Measurements from ENCODE around the gene PCYT2. TPM values are rescaled to one million over a fixed set of nuclear protein-coding genes. Genes with fewer than 3 reads are reported as not detected.
"Not testable (repeated sequence)": the region's sequence is repeated elsewhere in the genome, so short reads cannot be mapped to it uniquely, and the experiment has no call there.

Gene PCYT2
- total and polyA plus RNA-seq, 5 donors from 2014 or later = 25.6 to 30.9 (median 28.0) TPM

DNA sequence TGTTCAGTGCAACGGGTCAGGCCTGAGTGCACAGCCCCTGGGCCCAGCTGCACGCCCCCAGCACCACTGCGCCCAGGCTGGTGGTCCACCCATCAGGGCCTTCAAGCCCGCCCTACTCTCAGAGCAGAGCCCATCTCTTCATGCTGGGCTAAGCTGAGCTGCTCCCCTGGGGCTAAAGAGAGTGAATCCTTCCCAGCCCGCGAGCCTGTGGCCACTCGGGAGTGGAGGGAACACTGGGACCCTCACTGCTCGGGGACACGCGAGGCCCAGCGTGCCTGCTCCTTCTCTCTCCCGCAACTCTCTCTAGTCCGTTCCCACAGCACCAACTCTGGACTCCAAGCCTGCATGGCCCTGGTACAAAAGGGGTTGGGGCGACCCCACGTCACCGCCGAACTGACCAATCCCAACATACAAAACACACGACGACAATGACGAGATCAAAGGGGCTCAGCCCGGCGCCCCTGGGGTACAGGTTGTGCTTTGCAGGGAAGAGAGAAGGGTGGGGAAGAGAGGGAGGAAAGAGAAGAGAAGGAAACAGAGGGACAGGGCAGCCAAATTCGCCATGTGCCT is 10.9 kb upstream of the PCYT2 start:
- peaks cover 0 to 42% (median 13%) of the 10 kb centered on the region in 4 donors for H3K4me1 Mint-ChIP-seq
- Histone ChIP-seq H3K36me3 (ENCODE audit: control insufficient read depth, insufficient read depth, low read length) (no peaks in the 10 kb centered on the region), H3K9me3 (ENCODE audit: control insufficient read depth in 2 of 2, low read length in 2 of 2) (no peaks in the 10 kb centered on the region), H3K27me3 (ENCODE audit: control insufficient read depth, insufficient read depth, low read length) (no peaks in the 10 kb centered on the region), H3K27ac (ENCODE audit: insufficient read depth, low read length, poor library complexity, severe bottlenecking) (no peak overlapping the region), H3K4me3 (ENCODE audit: low read depth, low read length) (no peak overlapping the region), H3K4me1 (ENCODE audit: control insufficient read depth, insufficient read depth, low read length, poor library complexity, severe bottlenecking) (peaks cover 40% of the 10 kb centered on the region)
- no peak overlapping the region for H3K27ac Mint-ChIP-seq
- no peaks in the 10 kb centered on the region for H3K36me3 Mint-ChIP-seq
- DNase-seq (no peak), ATAC-seq (ENCODE audit: low read depth in 2 of 2) (no peak)
- H3K4me3 Mint-ChIP-seq = peak overlapping the region in 1 of 4 donors; percentile 58
- H3K9me3 Mint-ChIP-seq = no peaks in the 10 kb centered on the region
- H3K27me3 Mint-ChIP-seq = peaks cover 6% of the 10 kb centered on the region

DNA sequence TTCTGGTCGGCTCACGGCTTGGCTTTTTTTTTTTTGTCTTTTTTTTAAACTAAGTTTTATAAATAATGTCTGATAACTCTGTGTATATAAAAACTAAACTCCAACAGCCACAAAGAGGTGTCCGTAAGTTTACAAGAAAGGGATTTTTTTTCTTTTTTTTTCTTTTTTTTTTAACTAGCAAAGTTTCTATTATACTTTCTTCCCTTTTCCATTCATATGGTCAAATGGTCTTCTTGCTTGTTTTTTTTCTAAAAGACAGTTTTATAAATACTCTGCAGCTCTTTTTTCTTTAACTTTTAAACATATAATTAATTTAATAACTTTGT is 10.3 kb upstream of the PCYT2 start:
- peaks cover 6% of the 10 kb centered on the region for H3K27me3 Mint-ChIP-seq
- peak overlapping the region in 1 of 4 donors; percentile 38 for H3K4me3 Mint-ChIP-seq
- ATAC-seq (ENCODE audit: low read depth in 2 of 2) (no peak), DNase-seq (no peak)
- H3K9me3 Mint-ChIP-seq = no peaks in the 10 kb centered on the region
- H3K36me3 Mint-ChIP-seq = no peaks in the 10 kb centered on the region
- Histone ChIP-seq H3K9me3 (ENCODE audit: control insufficient read depth in 2 of 2, low read length in 2 of 2) (no peaks in the 10 kb centered on the region), H3K27me3 (ENCODE audit: control insufficient read depth, insufficient read depth, low read length) (no peaks in the 10 kb centered on the region), H3K4me3 (ENCODE audit: low read depth, low read length) (no peak overlapping the region), H3K27ac (ENCODE audit: insufficient read depth, low read length, poor library complexity, severe bottlenecking) (no peak overlapping the region), H3K36me3 (ENCODE audit: control insufficient read depth, insufficient read depth, low read length) (no peaks in the 10 kb centered on the region), H3K4me1 (ENCODE audit: control insufficient read depth, insufficient read depth, low read length, poor library complexity, severe bottlenecking) (peaks cover 40% of the 10 kb centered on the region)
- peaks cover 0 to 46% (median 17%) of the 10 kb centered on the region in 4 donors for H3K4me1 Mint-ChIP-seq
- H3K27ac Mint-ChIP-seq = no peak overlapping the region

DNA sequence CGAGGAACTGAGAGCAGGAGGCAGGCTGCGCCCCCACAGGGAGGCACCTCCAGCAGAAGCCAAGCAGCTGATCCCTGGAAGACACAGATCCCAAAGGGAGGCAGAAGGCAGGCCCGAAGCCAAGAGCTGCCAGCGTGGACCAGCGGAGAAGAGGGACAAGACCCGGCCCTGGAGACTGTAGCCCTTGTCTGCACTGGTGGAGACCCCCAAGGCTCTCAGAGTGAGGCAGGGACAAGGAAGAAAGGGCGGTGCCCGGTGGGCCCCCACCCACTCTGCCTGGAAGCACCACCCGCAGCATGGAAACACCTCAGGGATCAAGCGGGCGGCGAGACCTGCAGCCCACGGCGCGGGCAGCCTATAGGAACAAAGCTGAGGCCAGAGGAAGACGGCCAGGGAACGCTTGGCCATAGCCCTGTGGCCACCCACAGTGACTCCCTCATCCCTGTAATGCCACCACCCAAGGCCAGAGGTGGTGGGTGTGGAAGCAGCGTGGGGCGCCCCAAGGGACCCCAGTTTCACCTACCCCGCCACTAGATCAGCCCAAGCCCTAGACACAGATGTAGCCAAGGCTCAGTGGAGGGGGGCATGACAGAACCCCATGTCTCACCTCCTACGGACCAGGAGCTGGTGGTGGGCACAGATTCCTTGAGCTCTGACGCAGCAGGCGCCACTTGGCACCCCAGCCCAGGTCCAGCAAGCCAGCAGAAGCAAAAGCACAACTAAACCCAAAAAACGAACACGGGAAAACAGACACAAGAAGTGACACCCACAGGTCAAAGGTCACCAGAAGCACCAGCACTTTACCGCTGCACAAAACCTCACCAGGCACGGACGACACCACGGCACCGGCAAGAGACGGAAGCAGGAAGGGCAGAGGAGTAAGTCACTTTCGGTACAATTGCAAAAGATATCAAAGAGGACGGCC is 9.7 kb upstream of the PCYT2 start:
- Mint-ChIP-seq H3K4me3 (peak overlapping the region in 2 of 4 donors; percentile 38 to 75), H3K9me3 (no peaks in the 10 kb centered on the region), H3K36me3 (no peaks in the 10 kb centered on the region), H3K4me1 (peaks cover 0 to 45% (median 12%) of the 10 kb centered on the region in 4 donors), H3K27ac (no peak overlapping the region), H3K27me3 (peaks cover 6% of the 10 kb centered on the region)
- DNase-seq (no peak), ATAC-seq (ENCODE audit: low read depth in 2 of 2) (no peak)
- peaks cover 2% of the 10 kb centered on the region for H3K36me3 ChIP-seq (ENCODE audit: control insufficient read depth, insufficient read depth, low read length)
- H3K27me3 ChIP-seq (ENCODE audit: control insufficient read depth, insufficient read depth, low read length) = no peaks in the 10 kb centered on the region
- no peak overlapping the region for H3K27ac ChIP-seq (ENCODE audit: insufficient read depth, low read length, poor library complexity, severe bottlenecking)
- H3K4me3 ChIP-seq (ENCODE audit: low read depth, low read length) = no peak overlapping the region
- H3K4me1 ChIP-seq (ENCODE audit: control insufficient read depth, insufficient read depth, low read length, poor library complexity, severe bottlenecking) = peaks cover 38% of the 10 kb centered on the region
- H3K9me3 ChIP-seq (ENCODE audit: control insufficient read depth in 2 of 2, low read length in 2 of 2) = no peaks in the 10 kb centered on the region

DNA sequence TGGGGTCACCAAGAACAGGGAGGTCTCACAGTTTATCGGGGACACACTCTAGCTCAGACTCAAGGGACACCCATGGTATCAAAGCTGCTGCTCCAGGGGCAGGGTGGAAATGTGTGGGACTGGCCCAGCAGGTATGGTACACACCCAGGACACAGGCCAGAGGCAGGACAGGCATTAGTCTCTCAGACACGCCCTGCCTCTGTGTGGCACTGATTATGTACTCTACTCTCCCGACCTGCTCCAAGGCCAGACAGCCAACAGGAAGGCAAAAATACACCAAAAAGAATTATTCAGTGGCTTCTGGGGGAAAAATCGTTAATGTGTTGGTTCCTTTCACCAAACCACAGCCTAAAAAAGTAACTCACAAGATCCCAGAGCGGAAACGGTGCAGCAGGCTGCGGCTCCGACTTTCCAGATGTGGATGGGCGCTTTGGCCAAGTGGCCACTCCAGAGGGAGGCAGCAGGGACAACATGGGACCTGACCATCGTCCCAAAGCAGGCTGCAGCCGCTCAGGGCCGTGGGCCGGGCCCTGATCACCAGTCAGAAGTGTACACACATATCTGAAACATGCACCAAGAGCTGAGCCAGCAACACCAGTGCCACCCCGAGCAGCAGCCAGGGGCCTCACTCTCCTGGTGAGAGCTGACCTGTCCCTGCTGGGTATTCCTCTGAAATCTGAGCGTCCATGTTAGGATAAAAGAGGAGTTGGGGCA is 7.8 kb upstream of the PCYT2 start:
- H3K4me1 ChIP-seq (ENCODE audit: control insufficient read depth, insufficient read depth, low read length, poor library complexity, severe bottlenecking) = peaks cover 25% of the 10 kb centered on the region
- H3K36me3 ChIP-seq (ENCODE audit: control insufficient read depth, insufficient read depth, low read length) = peaks cover 20% of the 10 kb centered on the region
- no peak for DNase-seq
- Mint-ChIP-seq H3K36me3 (no peaks in the 10 kb centered on the region), H3K27me3 (peaks cover 6% of the 10 kb centered on the region), H3K4me3 (peak overlapping the region in 2 of 4 donors; percentile 94 to 95), H3K4me1 (peaks cover 0 to 35% (median 13%) of the 10 kb centered on the region in 4 donors), H3K9me3 (no peaks in the 10 kb centered on the region), H3K27ac (peak overlapping the region; percentile 74 to 85 (median 81))
- H3K9me3 ChIP-seq (ENCODE audit: control insufficient read depth in 2 of 2, low read length in 2 of 2) = no peaks in the 10 kb centered on the region
- H3K4me3 ChIP-seq (ENCODE audit: low read depth, low read length) = no peak overlapping the region
- peak overlapping the region; percentile 61 for H3K27ac ChIP-seq (ENCODE audit: insufficient read depth, low read length, poor library complexity, severe bottlenecking)
- no peak for ATAC-seq (ENCODE audit: low read depth in 2 of 2)
- no peaks in the 10 kb centered on the region for H3K27me3 ChIP-seq (ENCODE audit: control insufficient read depth, insufficient read depth, low read length)

GRCh38 chr17:81918333-81918669 is 7.1 kb upstream of the PCYT2 start:
- H3K4me1 ChIP-seq (ENCODE audit: control insufficient read depth, insufficient read depth, low read length, poor library complexity, severe bottlenecking) = peaks cover 22% of the 10 kb centered on the region
- ATAC-seq (ENCODE audit: low read depth in 2 of 2) = peak; percentile 8 to 11
- H3K9me3 Mint-ChIP-seq; H3K27me3 ChIP-seq (ENCODE audit: control insufficient read depth, insufficient read depth, low read length); H3K36me3 Mint-ChIP-seq; H3K9me3 ChIP-seq (ENCODE audit: control insufficient read depth in 2 of 2, low read length in 2 of 2); H3K27me3 Mint-ChIP-seq; DNase-seq; H3K4me3 ChIP-seq (ENCODE audit: low read depth, low read length): not testable (repeated sequence)
- H3K4me1 Mint-ChIP-seq = peaks cover 0 to 34% (median 13%) of the 10 kb centered on the region in 4 donors
- H3K27ac Mint-ChIP-seq = peak overlapping the region; percentile 38 to 94 (median 85)
- peaks cover 27% of the 10 kb centered on the region for H3K36me3 ChIP-seq (ENCODE audit: control insufficient read depth, insufficient read depth, low read length)
- peak overlapping the region; percentile 90 to 95 (median 93) for H3K4me3 Mint-ChIP-seq
- peak overlapping the region; percentile 61 for H3K27ac ChIP-seq (ENCODE audit: insufficient read depth, low read length, poor library complexity, severe bottlenecking)

GRCh38 chr17:81917565-81918332 is 6.5 kb upstream of the PCYT2 start, which contains the start of gene SIRT7:
TSS of gene SIRT7 (minus strand) at chr17:81918176. CDS start at chr17:81918131, 45 bp downstream.
- H3K36me3 ChIP-seq (ENCODE audit: control insufficient read depth, insufficient read depth, low read length) = peaks cover 32% of the 10 kb centered on the region
- peaks cover 8% of the 10 kb centered on the region for H3K36me3 Mint-ChIP-seq
- no peaks in the 10 kb centered on the region for H3K9me3 ChIP-seq (ENCODE audit: control insufficient read depth in 2 of 2, low read length in 2 of 2)
- H3K9me3 Mint-ChIP-seq = no peaks in the 10 kb centered on the region
- peaks cover 0 to 36% (median 14%) of the 10 kb centered on the region in 4 donors for H3K4me1 Mint-ChIP-seq
- ATAC-seq (ENCODE audit: low read depth in 2 of 2) = peak; percentile 84 to 86
- peak; percentile 78 to 87 (median 81) for DNase-seq
- H3K27ac Mint-ChIP-seq = peak within 1 kb of the TSS; percentile 79 to 94 (median 85)
- H3K27me3 Mint-ChIP-seq = no peaks in the 10 kb centered on the region
- H3K27ac ChIP-seq (ENCODE audit: insufficient read depth, low read length, poor library complexity, severe bottlenecking) = peak within 1 kb of the TSS; percentile 61
- H3K4me3 Mint-ChIP-seq = peak within 1 kb of the TSS; percentile 90 to 95 (median 94)
- H3K4me1 ChIP-seq (ENCODE audit: control insufficient read depth, insufficient read depth, low read length, poor library complexity, severe bottlenecking) = peaks cover 22% of the 10 kb centered on the region
- no peaks in the 10 kb centered on the region for H3K27me3 ChIP-seq (ENCODE audit: control insufficient read depth, insufficient read depth, low read length)
- peak within 1 kb of the TSS; percentile 82 for H3K4me3 ChIP-seq (ENCODE audit: low read depth, low read length)
